NCI-H146 (cell line): ENCODE results near the gene OTUD7B.
A peak's percentile ranks its signal among the peaks of the same experiment; 100 is the strongest.
"Not testable (repeated sequence)": the region's sequence is repeated elsewhere in the genome, so short reads cannot be mapped to it uniquely, and the experiment has no call there.

ENCODE experiments used
- DNase-seq: peaks from one replicate; lab custom pipeline; 2025; lab: John Stamatoyannopoulos, UW

The OTUD7B gene

DNA sequence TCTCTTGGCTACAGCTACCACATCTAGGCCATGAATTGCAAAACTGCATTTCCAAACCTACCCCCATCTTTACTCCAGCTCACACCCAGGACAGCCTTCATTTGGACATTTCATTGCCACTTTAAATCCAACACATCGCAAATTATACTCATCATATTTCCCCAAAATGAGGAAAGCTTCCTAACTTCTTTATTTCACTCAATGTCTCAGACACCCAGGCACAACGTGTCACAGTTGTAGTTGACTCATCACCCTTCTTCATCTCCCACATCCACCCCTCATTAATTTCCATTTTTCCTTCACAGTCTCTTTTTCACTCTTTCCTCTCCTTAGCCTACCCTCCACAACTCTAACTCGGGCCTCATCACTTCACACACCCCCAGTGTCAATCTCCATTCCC is 6.7 kb downstream of the OTUD7B start:
- no peak for DNase-seq

- DNase-seq: no peak
Measured at GRCh38 chr1:150002217-150002616, 8.3 kb downstream of the OTUD7B start.

GRCh38 chr1:150001415-150001814 is 9.1 kb downstream of the OTUD7B start:
- DNase-seq: no peak

- DNase-seq: no peak
Measured at GRCh38 chr1:149997585-149998262, 12.8 kb downstream of the OTUD7B start.

DNA sequence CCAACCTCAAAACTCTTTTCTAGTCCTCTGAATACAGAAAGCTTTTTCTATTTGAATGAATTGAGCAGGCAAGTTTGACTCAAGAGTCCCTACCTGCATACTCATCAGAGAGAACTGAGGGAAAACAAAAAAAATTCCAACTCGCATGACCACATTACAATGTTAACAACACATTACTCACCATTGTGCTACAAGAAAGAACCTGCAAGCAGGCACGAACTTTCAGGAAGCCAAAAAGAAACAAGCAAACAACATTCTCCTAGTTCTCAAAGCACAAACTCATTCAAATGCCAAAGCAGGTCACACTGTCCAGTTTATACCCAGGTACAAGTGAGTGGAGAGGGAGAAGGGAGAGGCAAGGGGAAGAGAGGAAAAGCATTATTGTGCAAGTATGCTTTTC is 14.6 kb downstream of the OTUD7B start:
- no peak for DNase-seq

DNA sequence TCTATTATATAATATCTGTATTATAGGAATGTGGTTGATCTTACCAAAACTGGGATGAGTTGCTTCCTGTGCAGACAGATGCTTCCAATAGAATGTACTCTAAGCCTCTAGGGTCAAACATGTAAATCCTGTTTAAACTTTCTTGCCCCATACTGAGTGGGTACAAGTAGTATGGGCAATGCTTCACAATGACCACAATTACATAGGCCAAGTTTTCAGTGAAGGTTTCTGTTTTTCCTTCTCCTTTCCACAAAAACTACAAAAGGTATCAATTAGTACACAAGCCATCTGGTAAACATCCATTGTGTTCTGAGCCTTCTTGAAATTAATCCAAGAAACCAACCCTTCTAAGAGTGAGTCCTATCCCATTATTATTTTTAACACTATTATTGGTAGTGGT is 16.8 kb downstream of the OTUD7B start:
- no peak for DNase-seq

GRCh38 chr1:149993181-149993580 is 17.3 kb downstream of the OTUD7B start:
- no peak for DNase-seq

DNA sequence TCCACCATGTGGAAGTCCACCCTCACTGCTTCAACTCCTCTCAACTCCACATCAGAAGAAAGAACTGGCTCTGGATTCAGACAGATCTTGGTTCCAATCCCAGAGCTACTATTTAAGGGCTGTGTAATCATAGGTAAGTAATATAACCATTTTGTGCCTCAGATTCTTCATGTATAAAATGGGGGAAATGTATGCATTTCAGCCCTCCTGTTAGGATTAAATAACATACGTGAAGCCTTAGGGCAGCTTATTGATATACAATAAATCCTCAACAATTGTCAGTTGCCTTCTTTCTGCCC is 23.3 kb downstream of the OTUD7B start:
- DNase-seq: no peak

GRCh38 chr1:149986486-149987296 is 23.8 kb downstream of the OTUD7B start:
- no peak for DNase-seq

- DNase-seq: no peak
Measured at GRCh38 chr1:149979972-149980540, 30.5 kb downstream of the OTUD7B start.

DNA sequence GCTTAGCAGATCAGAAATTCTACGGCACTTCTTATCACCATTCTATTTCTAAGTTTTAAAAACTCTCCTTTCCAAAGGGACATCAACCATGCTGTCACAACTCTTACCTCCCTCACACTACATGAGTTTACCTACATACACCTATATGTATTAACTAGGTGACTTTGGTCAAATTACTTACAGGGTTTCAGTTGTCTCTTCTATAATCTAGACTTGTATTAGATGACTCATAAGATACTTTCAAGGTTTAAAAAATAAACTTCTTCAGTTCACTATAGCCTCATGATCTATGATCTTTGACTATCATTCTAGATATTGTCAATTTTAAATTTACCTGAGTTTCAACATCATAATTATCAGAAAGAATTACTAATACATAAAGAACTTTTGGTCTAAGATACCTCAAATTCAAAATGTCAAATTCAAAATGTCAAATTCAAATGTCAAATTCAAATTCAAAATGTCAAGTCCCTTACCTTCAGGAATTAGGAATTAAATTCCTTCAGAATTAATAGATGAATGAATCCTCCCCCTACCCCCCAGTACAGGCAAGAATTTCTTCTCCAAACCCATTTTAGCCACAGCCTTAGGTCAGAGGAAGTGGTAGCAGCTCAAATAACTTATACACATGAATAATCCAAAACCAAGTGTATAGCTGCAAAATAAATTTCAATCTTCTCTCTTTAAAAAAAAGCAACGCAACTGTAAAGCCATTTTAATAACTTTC is 31.1 kb downstream of the OTUD7B start:
- no peak for DNase-seq

DNA sequence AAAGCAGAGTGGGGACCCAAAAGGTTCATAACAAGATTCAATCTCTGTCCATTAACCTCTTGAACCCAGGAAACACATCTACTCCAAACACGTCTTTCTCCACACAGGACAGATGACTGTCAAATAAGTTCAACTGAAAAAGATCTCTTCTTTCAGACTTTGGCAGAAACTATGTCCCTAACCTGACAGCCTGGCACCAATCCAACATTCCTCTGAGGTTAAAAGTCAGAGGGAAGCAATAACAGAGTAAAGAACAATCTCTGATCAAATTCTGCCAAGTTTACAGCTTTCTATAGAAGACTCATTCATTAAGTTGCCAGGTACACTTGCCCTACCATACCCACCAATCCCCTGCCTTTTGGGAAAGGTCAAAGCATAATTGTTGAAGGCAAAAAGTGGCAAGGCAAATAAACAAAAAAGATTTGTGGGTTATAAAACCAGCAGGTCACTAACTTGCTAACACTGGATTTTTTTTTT is 31.9 kb downstream of the OTUD7B start:
- DNase-seq: no peak

GRCh38 chr1:149977345-149977744 is 33.2 kb downstream of the OTUD7B start:
- DNase-seq: peak; percentile 26

GRCh38 chr1:149972547-149972946 is 38.0 kb downstream of the OTUD7B start:
- DNase-seq: no peak

DNA sequence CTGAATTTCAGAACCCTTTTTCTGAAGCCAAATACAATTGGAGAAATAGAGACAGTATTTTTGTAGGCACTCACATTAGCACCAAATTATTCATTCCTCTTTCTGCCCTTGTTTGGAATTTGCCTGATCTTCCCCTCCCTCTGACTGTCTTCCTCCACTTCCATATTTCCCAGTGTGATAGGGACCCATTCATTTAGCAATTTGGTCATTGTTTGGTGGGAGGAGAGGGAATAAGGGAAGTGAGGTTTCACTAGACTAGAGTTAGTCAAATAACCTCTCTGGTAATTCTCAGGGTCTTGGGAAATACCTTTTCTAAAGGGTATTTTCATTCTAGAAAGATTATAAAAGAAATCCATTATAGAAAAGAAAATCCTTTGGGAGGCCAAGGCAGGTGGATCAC is 42.9 kb downstream of the OTUD7B start:
- DNase-seq: no peak

DNA sequence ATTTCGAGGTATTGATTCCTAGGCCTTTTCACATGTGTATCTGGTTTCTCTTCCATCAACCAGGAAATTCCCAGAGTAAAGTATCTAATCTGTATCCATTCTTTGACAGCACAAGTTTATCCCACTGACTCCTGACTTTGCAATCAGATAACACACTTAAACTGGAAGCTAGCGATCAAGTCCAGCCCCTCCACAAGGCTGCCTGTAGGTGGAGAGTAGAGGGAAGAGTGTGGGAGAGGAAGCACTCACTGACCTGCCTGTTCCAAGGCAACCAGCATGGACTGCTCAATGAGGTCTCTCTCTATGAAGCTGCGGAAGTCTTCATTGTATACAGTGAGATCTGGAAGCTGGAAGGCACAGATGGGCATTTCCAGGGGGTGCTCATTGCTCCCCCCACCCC is 43.5 kb downstream of the OTUD7B start:
- no peak for DNase-seq

DNA sequence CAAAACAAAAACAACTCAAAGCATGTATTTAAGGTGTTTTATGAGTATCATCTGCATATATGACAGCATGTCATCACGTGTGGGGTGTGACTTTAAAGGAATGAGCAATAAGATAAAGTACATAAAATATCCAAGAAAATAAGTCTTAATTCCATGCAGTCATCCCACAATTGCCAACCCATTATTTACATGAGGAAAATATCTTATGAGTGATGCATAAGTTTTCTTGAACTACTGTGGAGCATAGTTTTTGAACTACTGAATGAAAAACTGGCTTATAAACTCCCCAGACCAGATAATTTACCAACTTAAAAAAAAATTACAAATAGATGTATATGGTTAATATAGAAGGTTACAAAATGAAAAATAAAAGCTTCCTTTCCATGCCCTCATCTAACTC is 44.1 kb downstream of the OTUD7B start:
- DNase-seq: no peak

- no peak for DNase-seq
Measured at GRCh38 chr1:149965440-149965839, 45.1 kb downstream of the OTUD7B start.

DNA sequence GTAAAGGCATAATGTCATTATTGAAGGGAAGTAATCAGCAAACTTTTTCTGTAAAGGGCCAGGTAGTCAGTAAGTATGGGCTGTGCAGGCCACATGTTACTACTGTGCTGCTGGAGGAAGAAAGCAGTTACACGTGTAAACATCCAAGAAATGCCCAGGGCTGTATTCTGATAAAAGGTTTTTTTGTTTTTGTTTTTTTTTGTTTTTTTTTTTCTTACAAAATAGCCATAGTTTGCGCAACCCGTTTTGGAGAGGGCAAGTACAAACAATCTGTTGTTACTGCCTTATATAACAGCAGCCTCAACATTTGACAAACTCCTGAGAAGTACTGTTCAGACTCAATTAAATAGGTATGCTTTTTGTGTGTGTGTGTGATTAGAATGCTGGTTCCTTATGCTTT is 47.2 kb downstream of the OTUD7B start:
- no peak for DNase-seq

GRCh38 chr1:149962736-149963135 is 47.8 kb downstream of the OTUD7B start:
- no peak for DNase-seq

DNA sequence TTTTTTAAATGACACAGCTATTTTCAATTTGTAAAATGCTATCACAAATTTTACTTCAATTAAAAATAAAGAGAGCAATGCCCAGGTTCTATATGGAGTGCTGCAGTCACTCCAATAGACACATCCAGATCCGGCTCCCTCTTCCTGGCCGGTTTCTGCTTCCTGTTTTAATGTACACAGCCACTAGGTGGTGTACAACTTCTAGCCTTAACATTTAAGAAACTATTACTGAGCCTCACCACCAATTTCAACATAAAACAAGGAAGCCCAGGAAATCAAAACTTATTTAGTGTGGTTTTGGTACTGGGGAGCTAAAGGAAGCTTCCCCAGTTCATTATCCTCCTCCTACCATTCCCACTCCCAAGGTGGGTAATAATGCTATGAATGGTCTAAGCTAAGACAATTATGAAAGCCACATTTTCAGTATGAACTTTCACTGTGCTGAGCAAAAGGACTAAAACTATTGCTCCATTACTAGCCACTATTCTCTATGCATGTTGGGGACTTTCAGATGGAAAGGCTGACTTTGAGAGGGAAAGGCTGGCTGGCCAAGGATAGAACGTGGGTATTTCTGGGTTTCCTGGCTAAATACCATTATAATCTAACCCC is 48.4 kb downstream of the OTUD7B start:
- DNase-seq: peak; percentile 58

- DNase-seq: not testable (repeated sequence)
Measured at GRCh38 chr1:149957548-149957947, 53.0 kb downstream of the OTUD7B start.
